ENCODE results near the gene ACADS. TPM values are rescaled to one million over a fixed set of nuclear protein-coding genes. Genes with fewer than 3 reads are reported as not detected.
A peak's percentile ranks its signal among the peaks of the same experiment; 100 is the strongest.
"Not testable (repeated sequence)": the region's sequence is repeated elsewhere in the genome, so short reads cannot be mapped to it uniquely, and the experiment has no call there.

Gene ACADS
- total RNA-seq, 2 experiments from 2014 or later: 15.4 to 15.8 TPM

DNA sequence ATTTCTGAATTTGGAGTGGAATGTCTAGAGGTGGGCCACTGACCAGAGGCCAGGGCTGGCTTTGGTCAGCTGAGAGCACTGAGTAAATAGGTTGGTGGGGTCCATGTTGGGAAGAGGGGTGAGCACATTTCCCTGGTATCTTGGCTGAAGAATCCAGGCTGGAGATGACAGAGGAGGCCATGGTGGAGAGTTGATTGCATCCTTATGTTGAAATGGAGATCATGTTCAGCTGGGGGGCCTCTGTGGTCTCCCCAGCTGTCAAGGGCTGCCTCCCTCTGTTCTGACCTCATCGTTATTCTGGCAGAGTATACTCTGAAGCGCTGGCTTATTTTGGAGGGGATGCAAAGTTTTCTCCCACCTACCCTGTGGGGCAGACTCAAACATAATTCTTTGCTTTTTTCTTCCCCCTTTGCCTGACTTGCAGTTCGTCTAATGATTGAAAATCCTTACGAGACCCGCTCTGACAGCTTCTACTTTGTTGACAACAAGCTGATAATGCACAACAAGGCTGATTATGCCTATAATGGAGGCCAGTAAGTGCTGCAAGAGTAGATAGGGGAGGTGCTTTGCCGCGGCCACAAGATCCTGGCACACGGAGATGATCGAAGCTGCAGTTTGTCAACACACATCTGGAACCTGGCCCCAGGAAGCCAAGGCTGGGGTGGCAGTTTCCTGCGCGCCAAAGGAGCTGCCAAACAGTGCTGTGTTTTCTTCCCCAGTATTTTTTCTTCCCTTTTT lies 6.0 kb upstream of the ACADS start:
- no peak overlapping the region for H3K4me3 Mint-ChIP-seq
- H3K36me3 Mint-ChIP-seq (ENCODE audit: low read depth): peaks cover 31% of the 10 kb centered on the region
- no peak for DNase-seq
- no peaks in the 10 kb centered on the region for H3K9me3 Mint-ChIP-seq
- CTCF ChIA-PET: interaction anchor here (1.2 to 1.9 kb wide), 2 partner anchors 72 to 137 kb away, joined by 5 to 8 read pairs; no protein-coding TSS in a partner anchor
- intact Hi-C loops (cut with micrococcal nuclease): no loop called here
- H3K27me3 Mint-ChIP-seq (ENCODE audit: low read depth): no peaks in the 10 kb centered on the region
- H3K27ac Mint-ChIP-seq: no peak overlapping the region
- peaks cover 9% of the 10 kb centered on the region for H3K4me1 Mint-ChIP-seq (ENCODE audit: low read depth)

- Mint-ChIP-seq H3K27me3 (ENCODE audit: low read depth) (no peaks in the 10 kb centered on the region), H3K9me3 (no peaks in the 10 kb centered on the region), H3K27ac (no peak overlapping the region), H3K4me3 (no peak overlapping the region), H3K36me3 (ENCODE audit: low read depth) (peaks cover 29% of the 10 kb centered on the region), H3K4me1 (ENCODE audit: low read depth) (peaks cover 17% of the 10 kb centered on the region)
- intact Hi-C loops (cut with micrococcal nuclease): no loop called here
- DNase-seq: no peak
- CTCF ChIA-PET: interaction anchor here (1.2 to 1.9 kb wide), 2 partner anchors 72 to 137 kb away, joined by 5 to 8 read pairs; no protein-coding TSS in a partner anchor
Measured at GRCh38 chr12:120720234-120720986, 5.2 kb upstream of the ACADS start.

GRCh38 chr12:120720987-120721801 lies 4.4 kb upstream of the ACADS start:
- CTCF ChIA-PET: interaction anchor here (1.2 to 1.9 kb wide), 3 partner anchors 73 to 138 kb away, joined by 3 to 8 read pairs (median 5); no protein-coding TSS in a partner anchor
- intact Hi-C loops (cut with micrococcal nuclease): no loop called here
- Mint-ChIP-seq H3K9me3 (no peaks in the 10 kb centered on the region), H3K4me1 (ENCODE audit: low read depth) (peaks cover 20% of the 10 kb centered on the region), H3K4me3 (no peak overlapping the region), H3K27ac (no peak overlapping the region), H3K36me3 (ENCODE audit: low read depth) (peaks cover 28% of the 10 kb centered on the region), H3K27me3 (ENCODE audit: low read depth) (no peaks in the 10 kb centered on the region)
- DNase-seq: no peak

DNA sequence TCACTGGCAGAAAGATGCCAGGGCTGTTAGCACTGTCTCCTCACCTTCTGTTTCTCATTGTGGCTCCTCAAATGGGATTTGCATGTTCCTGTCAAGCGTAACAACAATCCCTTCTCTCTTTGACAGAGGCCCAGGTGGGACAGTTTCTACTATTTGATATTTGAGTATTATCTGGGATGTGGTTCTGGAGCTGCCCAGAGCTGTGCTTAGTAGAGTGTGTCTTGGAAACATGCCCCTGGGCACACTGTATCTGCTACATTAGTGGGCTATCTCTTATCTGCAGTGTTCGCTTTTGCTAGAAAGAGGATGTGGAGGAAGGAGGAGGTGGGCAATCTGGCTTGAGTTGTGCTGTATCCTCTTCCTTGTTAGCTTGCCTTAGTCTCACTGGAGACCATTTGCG lies 3.8 kb upstream of the ACADS start:
- H3K27me3 Mint-ChIP-seq (ENCODE audit: low read depth): no peaks in the 10 kb centered on the region
- H3K4me3 Mint-ChIP-seq: no peak overlapping the region
- no peak for DNase-seq
- intact Hi-C loops (cut with micrococcal nuclease): no loop called here
- H3K9me3 Mint-ChIP-seq: no peaks in the 10 kb centered on the region
- H3K27ac Mint-ChIP-seq: no peak overlapping the region
- peaks cover 22% of the 10 kb centered on the region for H3K36me3 Mint-ChIP-seq (ENCODE audit: low read depth)
- CTCF ChIA-PET: interaction anchor here (1.2 kb wide), 1 partner anchor 75 kb away, joined by 3 read pairs; no protein-coding TSS in a partner anchor
- H3K4me1 Mint-ChIP-seq (ENCODE audit: low read depth): peaks cover 22% of the 10 kb centered on the region

DNA sequence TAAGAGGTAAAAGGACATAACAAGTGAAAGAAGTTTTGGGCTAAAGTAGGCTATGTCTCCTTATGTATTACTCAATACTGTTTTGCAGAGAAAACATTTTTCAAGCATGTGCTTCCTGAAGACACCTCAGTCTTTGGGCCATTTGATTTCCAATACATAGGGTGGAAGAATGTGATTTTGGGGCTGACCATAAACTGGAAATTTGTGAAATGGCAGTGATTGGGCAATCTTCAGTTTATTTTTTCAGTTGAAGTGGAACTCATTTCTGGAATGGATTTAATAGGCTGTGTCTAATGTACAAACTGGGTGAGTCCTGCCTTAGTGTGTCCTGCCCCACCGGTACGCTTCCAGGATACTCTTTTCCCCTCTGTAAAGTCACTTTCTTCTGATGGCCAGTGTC lies 2.8 kb upstream of the ACADS start:
- CTCF ChIA-PET: no interaction called here
- DNase-seq: no peak
- Mint-ChIP-seq H3K36me3 (ENCODE audit: low read depth) (peaks cover 22% of the 10 kb centered on the region), H3K9me3 (no peaks in the 10 kb centered on the region), H3K4me3 (no peak overlapping the region), H3K4me1 (ENCODE audit: low read depth) (peaks cover 22% of the 10 kb centered on the region), H3K27me3 (ENCODE audit: low read depth) (no peaks in the 10 kb centered on the region), H3K27ac (no peak overlapping the region)
- intact Hi-C loops (cut with micrococcal nuclease): no loop called here

DNA sequence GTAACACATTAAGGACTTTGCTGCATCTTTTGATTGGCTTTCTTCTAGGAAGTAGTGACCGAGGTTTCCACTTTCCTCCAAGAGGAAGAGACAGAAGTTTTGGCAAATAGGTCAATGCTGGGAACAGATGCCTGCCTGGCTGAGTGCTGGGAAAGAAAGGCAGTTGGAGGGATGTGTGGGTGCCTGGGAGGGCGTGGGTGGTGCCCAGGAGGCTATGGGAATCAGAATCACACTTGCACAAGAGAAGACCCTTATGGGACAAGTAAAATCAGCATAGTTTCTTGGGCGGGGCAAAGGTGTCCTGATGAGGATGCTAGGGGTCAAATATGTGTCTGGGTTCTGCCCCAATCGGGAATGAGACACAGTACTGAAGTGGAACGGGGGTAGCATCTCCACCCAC lies 906 bp upstream of the ACADS start:
- peaks cover 14% of the 10 kb centered on the region for H3K4me1 Mint-ChIP-seq (ENCODE audit: low read depth)
- CTCF ChIA-PET: interaction anchor here (0.6 to 1.5 kb wide), 4 partner anchors 75 to 217 kb away, joined by 3 to 8 read pairs (median 4); no protein-coding TSS in a partner anchor
- no peak for DNase-seq
- no peaks in the 10 kb centered on the region for H3K27me3 Mint-ChIP-seq (ENCODE audit: low read depth)
- no peak overlapping the region for H3K27ac Mint-ChIP-seq
- intact Hi-C loops (cut with micrococcal nuclease): loop anchor here (1.0 to 5.0 kb wide), 3 partner anchors 38 to 247 kb away; partner anchors contain the start of gene POP5
- H3K9me3 Mint-ChIP-seq: no peaks in the 10 kb centered on the region
- H3K36me3 Mint-ChIP-seq (ENCODE audit: low read depth): peaks cover 11% of the 10 kb centered on the region
- peak overlapping the region; percentile 74 for H3K4me3 Mint-ChIP-seq

GRCh38 chr12:120725151-120725658 lies 421 bp upstream of the ACADS start:
- peaks cover 14% of the 10 kb centered on the region for H3K4me1 Mint-ChIP-seq (ENCODE audit: low read depth)
- H3K27me3 Mint-ChIP-seq (ENCODE audit: low read depth): no peaks in the 10 kb centered on the region
- DNase-seq: no peak
- peaks cover 10% of the 10 kb centered on the region for H3K36me3 Mint-ChIP-seq (ENCODE audit: low read depth)
- no peaks in the 10 kb centered on the region for H3K9me3 Mint-ChIP-seq
- intact Hi-C loops (cut with micrococcal nuclease): loop anchor here (1.0 to 5.0 kb wide), 3 partner anchors 39 to 246 kb away; partner anchors contain the start of gene POP5
- H3K4me3 Mint-ChIP-seq: peak overlapping the region; percentile 74
- H3K27ac Mint-ChIP-seq: no peak overlapping the region
- CTCF ChIA-PET: interaction anchor here (0.6 to 1.5 kb wide), 6 partner anchors 11 to 610 kb away, joined by 3 to 8 read pairs (median 3); no protein-coding TSS in a partner anchor

GRCh38 chr12:120726510-120726793 lies 826 bp downstream of the ACADS start:
- H3K4me1 Mint-ChIP-seq (ENCODE audit: low read depth): peaks cover 14% of the 10 kb centered on the region
- no peak overlapping the region for H3K27ac Mint-ChIP-seq
- CTCF ChIA-PET: interaction anchor here (0.6 kb wide), 1 partner anchor 211 kb away, joined by 3 read pairs; no protein-coding TSS in a partner anchor
- no peak for DNase-seq
- no peaks in the 10 kb centered on the region for H3K9me3 Mint-ChIP-seq
- no peaks in the 10 kb centered on the region for H3K27me3 Mint-ChIP-seq (ENCODE audit: low read depth)
- intact Hi-C loops (cut with micrococcal nuclease): loop anchor here (2.0 to 5.0 kb wide), 2 partner anchors 56 to 144 kb away; partner anchors contain the start of gene POP5
- peaks cover 11% of the 10 kb centered on the region for H3K36me3 Mint-ChIP-seq (ENCODE audit: low read depth)
- H3K4me3 Mint-ChIP-seq: peak overlapping the region; percentile 74

- Mint-ChIP-seq H3K36me3 (ENCODE audit: low read depth) (peaks cover 13% of the 10 kb centered on the region), H3K27me3 (ENCODE audit: low read depth) (no peaks in the 10 kb centered on the region), H3K27ac (no peak overlapping the region), H3K4me3 (no peak overlapping the region), H3K4me1 (ENCODE audit: low read depth) (peaks cover 14% of the 10 kb centered on the region), H3K9me3 (no peaks in the 10 kb centered on the region)
- intact Hi-C loops (cut with micrococcal nuclease): loop anchor here (2.0 to 5.0 kb wide), 2 partner anchors 56 to 145 kb away; partner anchors contain the start of gene POP5
- CTCF ChIA-PET: interaction anchor here (0.6 kb wide), 1 partner anchor 210 kb away, joined by 3 read pairs; no protein-coding TSS in a partner anchor
- no peak for DNase-seq
Measured at GRCh38 chr12:120726961-120727360, 1.3 kb downstream of the ACADS start.

GRCh38 chr12:120732198-120732597 lies 6.6 kb downstream of the ACADS start:
- H3K4me1 Mint-ChIP-seq (ENCODE audit: low read depth); DNase-seq; CTCF ChIA-PET; H3K36me3 Mint-ChIP-seq (ENCODE audit: low read depth); H3K27me3 Mint-ChIP-seq (ENCODE audit: low read depth); H3K4me3 Mint-ChIP-seq; H3K27ac Mint-ChIP-seq; intact Hi-C loops (cut with micrococcal nuclease); H3K9me3 Mint-ChIP-seq: not testable (repeated sequence)

GRCh38 chr12:120733574-120733973 lies 7.9 kb downstream of the ACADS start:
- no peak for DNase-seq

More at GRCh38 chr12:120733574-120733973, 7.9 kb downstream of the ACADS start:
- Mint-ChIP-seq H3K4me3 (no peak overlapping the region), H3K27ac (no peak overlapping the region), H3K4me1 (ENCODE audit: low read depth) (no peaks in the 10 kb centered on the region), H3K36me3 (ENCODE audit: low read depth) (peaks cover 8% of the 10 kb centered on the region), H3K27me3 (ENCODE audit: low read depth) (no peaks in the 10 kb centered on the region), H3K9me3 (no peaks in the 10 kb centered on the region)
- CTCF ChIA-PET: no interaction called here
- intact Hi-C loops (cut with micrococcal nuclease): no loop called here

Data from activated naive CD4-positive, alpha-beta T cell treated with anti-CD3 and anti-CD28 coated beads for 36 hours (primary cell).